ENCODE measurements around the gene ITGA1.

The ITGA1 gene

GRCh38 chr5:52894451-52894850, 106.7 kb downstream of the ITGA1 start:
- TF ChIP-seq, protein P1, sequence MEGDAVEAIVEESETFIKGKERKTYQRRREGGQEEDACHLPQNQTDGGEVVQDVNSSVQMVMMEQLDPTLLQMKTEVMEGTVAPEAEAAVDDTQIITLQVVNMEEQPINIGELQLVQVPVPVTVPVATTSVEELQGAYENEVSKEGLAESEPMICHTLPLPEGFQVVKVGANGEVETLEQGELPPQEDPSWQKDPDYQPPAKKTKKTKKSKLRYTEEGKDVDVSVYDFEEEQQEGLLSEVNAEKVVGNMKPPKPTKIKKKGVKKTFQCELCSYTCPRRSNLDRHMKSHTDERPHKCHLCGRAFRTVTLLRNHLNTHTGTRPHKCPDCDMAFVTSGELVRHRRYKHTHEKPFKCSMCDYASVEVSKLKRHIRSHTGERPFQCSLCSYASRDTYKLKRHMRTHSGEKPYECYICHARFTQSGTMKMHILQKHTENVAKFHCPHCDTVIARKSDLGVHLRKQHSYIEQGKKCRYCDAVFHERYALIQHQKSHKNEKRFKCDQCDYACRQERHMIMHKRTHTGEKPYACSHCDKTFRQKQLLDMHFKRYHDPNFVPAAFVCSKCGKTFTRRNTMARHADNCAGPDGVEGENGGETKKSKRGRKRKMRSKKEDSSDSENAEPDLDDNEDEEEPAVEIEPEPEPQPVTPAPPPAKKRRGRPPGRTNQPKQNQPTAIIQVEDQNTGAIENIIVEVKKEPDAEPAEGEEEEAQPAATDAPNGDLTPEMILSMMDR (IDR thresholded peaks at IDR 0.05; ENCODE audit: low read depth, low read length), result no peak
- DNase-seq (ENCODE audit: extremely low read depth, low read depth), result no peak

DNA sequence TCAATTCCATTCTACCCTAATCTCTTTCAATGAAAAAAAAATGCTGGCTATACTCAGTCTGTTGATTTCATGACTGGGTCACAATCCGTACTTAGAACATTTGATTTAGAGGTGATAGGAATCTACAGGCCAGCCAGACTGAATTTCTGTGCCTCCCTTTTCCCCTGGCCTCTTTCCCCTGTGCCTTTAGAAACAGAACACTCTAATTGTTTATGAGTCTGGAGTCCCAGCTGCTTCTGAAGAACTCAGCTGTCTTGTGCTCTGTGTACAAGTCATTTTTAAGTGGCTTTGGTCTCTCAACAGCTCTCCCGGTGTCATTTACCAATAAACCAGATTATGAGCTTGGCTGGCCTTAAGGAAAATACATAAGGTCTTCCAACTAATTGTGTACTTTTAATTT, 107.4 kb downstream of the ITGA1 start:
- DNase-seq (ENCODE audit: extremely low read depth, low read depth), result no peak
- TF ChIP-seq, protein P1 (IDR thresholded peaks at IDR 0.05; ENCODE audit: low read depth, low read length), result no peak

- DNase-seq (ENCODE audit: extremely low read depth, low read depth), result no peak
- TF ChIP-seq, protein P1 (IDR thresholded peaks at IDR 0.05; ENCODE audit: low read depth, low read length), result no peak
Observed at GRCh38 chr5:52895572-52896413, 108.1 kb downstream of the ITGA1 start.

DNA sequence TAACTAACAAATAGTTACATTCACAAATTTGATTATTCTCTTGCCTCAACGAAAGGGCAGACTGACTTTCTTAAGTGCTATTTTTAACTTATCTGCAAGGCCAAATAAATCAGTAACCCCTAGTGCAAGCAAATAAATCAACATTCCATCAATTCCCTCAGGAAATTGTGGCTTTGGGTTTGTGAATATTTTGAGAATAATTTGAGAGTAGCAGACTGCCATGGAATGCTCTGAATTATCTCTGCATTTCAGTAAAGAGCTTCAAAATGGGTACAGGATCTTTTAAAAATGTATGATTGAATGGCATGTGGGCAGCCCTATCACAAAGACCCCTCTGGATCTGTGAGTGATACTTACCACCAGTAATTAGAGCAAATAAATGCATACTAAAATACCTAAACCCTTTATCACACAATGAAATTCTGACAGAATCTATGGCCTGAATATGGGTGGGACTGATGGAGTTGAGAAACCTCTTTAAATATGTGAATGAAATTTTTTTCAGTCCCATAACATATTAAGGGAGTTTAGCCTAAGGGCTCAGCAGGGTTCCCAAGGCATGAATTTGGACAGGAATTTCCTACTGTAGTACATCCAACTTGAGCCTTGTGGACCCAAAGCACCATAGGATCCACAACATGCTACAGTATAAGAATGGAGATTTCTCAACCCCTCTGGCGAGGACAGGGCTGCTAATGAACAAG, 109.0 kb downstream of the ITGA1 start:
- TF ChIP-seq, protein P1 (IDR thresholded peaks at IDR 0.05; ENCODE audit: low read depth, low read length), result no peak
- DNase-seq (ENCODE audit: extremely low read depth, low read depth), result peak; percentile 22

GRCh38 chr5:52897238-52897614, 109.5 kb downstream of the ITGA1 start:
- DNase-seq (ENCODE audit: extremely low read depth, low read depth), result no peak
- TF ChIP-seq, protein P1 (IDR thresholded peaks at IDR 0.05; ENCODE audit: low read depth, low read length), result no peak

DNA sequence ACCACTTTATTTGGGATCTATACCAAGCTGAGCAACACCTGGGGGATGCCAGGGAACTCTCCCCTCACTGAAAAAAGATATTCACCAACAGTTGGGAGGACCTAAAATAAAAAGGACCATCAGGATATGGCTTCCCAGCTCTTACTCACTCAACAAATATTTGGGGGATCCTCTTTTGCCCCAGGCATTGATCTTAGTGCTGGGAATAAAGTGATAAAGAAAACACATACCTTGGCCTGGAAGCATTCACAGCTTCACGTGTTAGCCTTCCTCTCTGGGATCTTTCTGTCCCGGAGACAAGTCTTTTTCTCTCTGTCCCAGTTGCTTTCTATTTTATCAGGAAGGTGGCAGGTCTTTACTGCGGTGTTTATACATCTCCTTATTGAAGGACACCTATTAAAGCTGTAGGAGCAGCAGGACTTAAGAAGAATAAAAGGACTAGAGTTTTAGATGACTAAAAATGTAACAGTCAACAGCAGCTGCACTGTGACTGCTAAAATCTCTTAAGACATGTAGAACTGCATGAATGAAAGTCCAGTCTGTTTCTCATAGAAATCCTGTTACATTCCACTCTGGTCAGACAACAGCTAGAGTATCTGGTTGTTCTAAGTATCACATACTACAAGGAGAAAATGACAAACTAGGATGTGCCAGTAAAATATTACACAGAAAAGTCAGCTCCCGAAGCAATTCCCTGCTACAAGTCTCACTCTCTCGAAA, 111.4 kb downstream of the ITGA1 start:
- no peak for DNase-seq (ENCODE audit: extremely low read depth, low read depth)
- TF ChIP-seq, protein P1 (IDR thresholded peaks at IDR 0.05; ENCODE audit: low read depth, low read length), result no peak

Measured in AG09319 (cell line).